ENCODE results near the gene OVCA2.

GRCh38 chr17:2047590-2047989 is 5.8 kb downstream of the OVCA2 start:
- no peak for TF ChIP-seq CTCF (IDR thresholded peaks at IDR 0.05; ENCODE audit: extremely low read depth in 1 of 2, insufficient read depth in 1 of 2, low read depth in 1 of 2, low read length in 2 of 2)
- no peak for TF ChIP-seq JUN (IDR thresholded peaks at IDR 0.05; ENCODE audit: borderline replicate concordance, insufficient read depth, insufficient read length, low read depth)
- TF ChIP-seq FOS (IDR thresholded peaks at IDR 0.05; ENCODE audit: borderline replicate concordance, insufficient read depth, low read length) = no peak
- TF ChIP-seq POLR2AphosphoS5 (IDR thresholded peaks at IDR 0.05; ENCODE audit: insufficient read depth, low read depth, low read length) = no peak
- TF ChIP-seq EZH2 (IDR thresholded peaks at IDR 0.05; ENCODE audit: borderline replicate concordance, low read depth, low read length, severe bottlenecking) = no peak
- TF ChIP-seq POLR2A (IDR thresholded peaks at IDR 0.05; ENCODE audit: low read depth, low read length) = no peak
- TF ChIP-seq MYC (IDR thresholded peaks at IDR 0.05; ENCODE audit: low read depth, low read length) = no peak
- TF ChIP-seq MAX (IDR thresholded peaks at IDR 0.05; ENCODE audit: insufficient read depth, insufficient read length) = no peak

Data from endothelial cell of umbilical vein (primary cell).